Body of pancreas (tissue), 4 donors: ENCODE data around the gene FLACC1. TPM values are rescaled to one million over a fixed set of nuclear protein-coding genes. Genes with fewer than 3 reads are reported as not detected.
"Not testable (repeated sequence)": the region's sequence is repeated elsewhere in the genome, so short reads cannot be mapped to it uniquely, and the experiment has no call there.

Experiments
- ATAC-seq: fragments of 150-250 bp; one replicate; pipeline ENCODE4 v1.9.1; 2016
- DNase-seq, 4 donors: peaks; one replicate each; pipeline ENCODE4 v3.0.0-alpha.2; 2019
- H3K27ac ChIP-seq, 4 donors: fragments of 200-600 bp; sonication (generic); 1 replicate in 3 of 4; 2 replicates in 1 of 4; pipeline versions ENCODE4 v1.5.1 to v1.6.1; 2016 to 2019; ENCODE audit warnings: mild to moderate bottlenecking in 1 of 4, mixed read lengths in 1 of 4, moderate library complexity in 1 of 4
- H3K27me3 ChIP-seq, 2 donors: fragments of 200-600 bp; sonication (generic); one replicate each; pipeline ENCODE4 v1.6.0; 2016; ENCODE audit warnings: mild to moderate bottlenecking in 1 of 2
- H3K36me3 ChIP-seq, 2 donors: fragments of 200-600 bp; sonication (generic); replicated peaks in 1 of 2; 2 replicates each; pipeline ENCODE4 v1.5.1; 2016; ENCODE audit warnings: low read depth in 2 of 2; ENCODE audit not compliant: insufficient read depth in 1 of 2
- H3K4me1 ChIP-seq: fragments of 200-600 bp; sonication (generic); one replicate; pipeline ENCODE4 v1.6.0; 2016
- H3K4me3 ChIP-seq, 2 donors: fragments of 200-600 bp; sonication (generic); 1 replicate in 1 of 2; 2 replicates in 1 of 2; pipeline ENCODE4 v1.5.1; 2016 to 2019
- H3K9me3 ChIP-seq, 3 donors: fragments of 200-600 bp; sonication (generic); 1 replicate in 2 of 3; 2 replicates in 1 of 3; pipeline ENCODE4 v1.5.1; 2016
- POLR2A ChIP-seq, 3 donors: fragments of 450-650 bp; IDR thresholded peaks; one replicate each; pipeline ENCODE4 v1.6.1; 2016; ENCODE audit warnings: antibody characterized with exemption in 3 of 3, mild to moderate bottlenecking in 2 of 3
- WGBS, 2 donors: methylation state at CpG; one replicate each; pipeline ENCODE4 v1.1.5; 2017; 5-methylcytosine and 5-hydroxymethylcytosine counted together
- intact Hi-C: fragments of 100-400 bp; cut with DNase I; formaldehyde crosslinking; loops from one replicate; pipeline ENCODE4 v1.15.1; 2023
- total RNA-seq, 2 donors: library from RNA; depleted of rRNA; stranded (reverse); fragments of >200 nt; gene quantifications; one replicate each; pipeline ENCODE4 v1.1.0, GENCODE V29; 2016
- TF ChIP-seq, protein P1 (sequence below), 7 experiments: fragments of 450-650 bp in 4 of 7; fragments of 200-600 bp in 3 of 7; sonication (generic) in 3 of 7; IDR thresholded peaks; one replicate each; pipeline ENCODE4 v1.5.1; 2016 to 2019; ENCODE audit warnings: antibody characterized with exemption in 7 of 7

Gene FLACC1
- total RNA-seq, 2 donors from 2014 or later: 0.78 to 2.3 TPM

- intact Hi-C loops: no loop called here
- H3K4me3 ChIP-seq: no peak overlapping the region
- H3K4me1 ChIP-seq: no peaks in the 10 kb centered on the region
- no peaks in the 10 kb centered on the region for H3K27me3 ChIP-seq
- DNase-seq: no peak
- 34 to 77% methylated on average over 2 of the region's 2 CpGs for WGBS, 2 donors
- no peak overlapping the region for H3K27ac ChIP-seq
- no peak for ATAC-seq
- TF ChIP-seq POLR2A (IDR thresholded peaks at IDR 0.05): no peak
- TF ChIP-seq, protein P1, sequence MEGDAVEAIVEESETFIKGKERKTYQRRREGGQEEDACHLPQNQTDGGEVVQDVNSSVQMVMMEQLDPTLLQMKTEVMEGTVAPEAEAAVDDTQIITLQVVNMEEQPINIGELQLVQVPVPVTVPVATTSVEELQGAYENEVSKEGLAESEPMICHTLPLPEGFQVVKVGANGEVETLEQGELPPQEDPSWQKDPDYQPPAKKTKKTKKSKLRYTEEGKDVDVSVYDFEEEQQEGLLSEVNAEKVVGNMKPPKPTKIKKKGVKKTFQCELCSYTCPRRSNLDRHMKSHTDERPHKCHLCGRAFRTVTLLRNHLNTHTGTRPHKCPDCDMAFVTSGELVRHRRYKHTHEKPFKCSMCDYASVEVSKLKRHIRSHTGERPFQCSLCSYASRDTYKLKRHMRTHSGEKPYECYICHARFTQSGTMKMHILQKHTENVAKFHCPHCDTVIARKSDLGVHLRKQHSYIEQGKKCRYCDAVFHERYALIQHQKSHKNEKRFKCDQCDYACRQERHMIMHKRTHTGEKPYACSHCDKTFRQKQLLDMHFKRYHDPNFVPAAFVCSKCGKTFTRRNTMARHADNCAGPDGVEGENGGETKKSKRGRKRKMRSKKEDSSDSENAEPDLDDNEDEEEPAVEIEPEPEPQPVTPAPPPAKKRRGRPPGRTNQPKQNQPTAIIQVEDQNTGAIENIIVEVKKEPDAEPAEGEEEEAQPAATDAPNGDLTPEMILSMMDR (IDR thresholded peaks at IDR 0.05): no peak
- no peaks in the 10 kb centered on the region for H3K36me3 ChIP-seq
- H3K9me3 ChIP-seq: no peaks in the 10 kb centered on the region
Observed at GRCh38 chr2:201319511-201319910, 37.6 kb downstream of the FLACC1 start.

DNA sequence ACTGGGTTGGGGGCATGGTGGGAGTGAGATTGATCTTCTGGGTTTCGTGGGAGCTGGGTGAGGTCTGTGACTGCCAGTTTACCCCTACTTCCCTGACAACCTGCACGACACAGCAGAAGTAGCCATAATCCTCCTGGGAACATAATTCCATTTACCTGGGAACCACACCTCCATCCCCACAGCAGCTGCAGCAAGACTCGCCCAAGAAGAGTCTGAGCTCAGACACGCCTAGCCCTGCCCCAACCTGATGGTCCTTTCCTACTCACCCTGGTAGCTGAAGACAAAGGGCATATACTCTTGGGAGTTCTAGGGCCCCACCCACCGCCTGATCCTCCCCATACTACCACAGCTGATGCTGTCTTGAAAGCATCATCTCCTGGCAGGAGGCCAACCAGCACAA lies 43.8 kb downstream of the FLACC1 start:
- 77 to 97% methylated on average over 4 to 5 of the region's 5 CpGs for WGBS, 2 donors
- H3K27ac ChIP-seq: no peak overlapping the region
- ATAC-seq (no peak), DNase-seq (no peak)
- no peaks in the 10 kb centered on the region for H3K4me1 ChIP-seq
- no peaks in the 10 kb centered on the region for H3K27me3 ChIP-seq
- H3K4me3 ChIP-seq: no peak overlapping the region
- intact Hi-C loops: no loop called here
- H3K9me3 ChIP-seq: no peaks in the 10 kb centered on the region
- TF ChIP-seq POLR2A (IDR thresholded peaks at IDR 0.05): no peak
- TF ChIP-seq, protein P1 (IDR thresholded peaks at IDR 0.05): no peak
- H3K36me3 ChIP-seq: no peaks in the 10 kb centered on the region

DNA sequence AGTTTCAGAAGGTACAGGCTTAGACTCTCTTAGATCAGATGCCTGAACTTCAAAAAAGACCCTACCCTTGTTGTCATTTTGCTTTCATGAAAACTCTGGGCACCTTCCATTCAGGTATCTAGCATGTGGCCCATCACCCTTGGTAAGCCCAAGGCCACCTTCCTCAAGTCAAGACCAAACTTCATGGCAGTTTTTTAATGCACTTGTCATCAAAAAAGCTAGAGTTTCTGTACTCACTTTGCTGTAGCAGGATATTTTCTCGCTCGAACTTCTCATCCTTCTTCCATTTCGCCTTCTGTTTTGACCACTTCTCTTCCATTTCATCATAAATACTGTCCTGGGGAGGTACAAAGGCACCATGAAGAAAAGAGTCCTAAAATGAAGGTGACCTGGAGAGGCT lies 48.2 kb downstream of the FLACC1 start:
- no peaks in the 10 kb centered on the region for H3K9me3 ChIP-seq
- H3K27ac ChIP-seq: no peak overlapping the region
- no peaks in the 10 kb centered on the region for H3K4me1 ChIP-seq
- no peak overlapping the region for H3K4me3 ChIP-seq
- 97 to 98% methylated on average over 3 of the region's 3 CpGs for WGBS, 2 donors
- no peak for DNase-seq
- ATAC-seq: no peak
- TF ChIP-seq, protein P1 (IDR thresholded peaks at IDR 0.05): no peak
- no peak for TF ChIP-seq POLR2A (IDR thresholded peaks at IDR 0.05)
- no peaks in the 10 kb centered on the region for H3K36me3 ChIP-seq
- intact Hi-C loops: no loop called here
- H3K27me3 ChIP-seq: no peaks in the 10 kb centered on the region

GRCh38 chr2:201307876-201308275 lies 49.3 kb downstream of the FLACC1 start:
- H3K4me1 ChIP-seq: no peaks in the 10 kb centered on the region
- TF ChIP-seq, protein P1 (IDR thresholded peaks at IDR 0.05): no peak
- no peak for TF ChIP-seq POLR2A (IDR thresholded peaks at IDR 0.05)
- H3K27ac ChIP-seq: no peak overlapping the region
- no peak for ATAC-seq
- H3K36me3 ChIP-seq: no peaks in the 10 kb centered on the region
- no peaks in the 10 kb centered on the region for H3K27me3 ChIP-seq
- no peak overlapping the region for H3K4me3 ChIP-seq
- no peak for DNase-seq
- H3K9me3 ChIP-seq: no peaks in the 10 kb centered on the region
- WGBS, 2 donors: 85 to 91% methylated on average over 3 of the region's 3 CpGs
- intact Hi-C loops: no loop called here

DNA sequence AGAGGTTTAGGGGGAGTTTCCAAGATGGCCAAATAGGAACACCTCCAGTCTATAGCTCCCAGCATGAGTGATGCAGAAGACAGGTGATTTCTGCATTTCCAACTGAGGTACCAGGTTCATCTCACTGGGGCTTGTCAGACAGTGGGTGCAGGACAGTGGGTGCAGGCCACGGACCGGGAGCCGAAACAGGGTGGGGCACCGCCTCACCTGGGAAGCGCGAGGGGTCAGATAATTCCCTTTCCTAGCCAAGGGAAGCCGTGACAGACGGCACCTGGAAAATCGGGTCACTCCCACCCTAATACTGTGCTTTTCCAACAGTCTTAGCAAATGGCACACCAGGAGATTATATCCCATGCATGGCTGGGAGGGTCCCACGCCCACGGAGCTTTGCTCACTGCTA lies 57.2 kb downstream of the FLACC1 start:
- H3K4me3 ChIP-seq, ATAC-seq, H3K36me3 ChIP-seq, H3K9me3 ChIP-seq, DNase-seq, H3K27ac ChIP-seq, H3K4me1 ChIP-seq, H3K27me3 ChIP-seq, intact Hi-C loops: not testable (repeated sequence)
- 86 to 96% methylated on average over 11 of the region's 11 CpGs for WGBS, 2 donors
